ENCODE results near the gene CCDC88C.

Gene CCDC88C

DNA sequence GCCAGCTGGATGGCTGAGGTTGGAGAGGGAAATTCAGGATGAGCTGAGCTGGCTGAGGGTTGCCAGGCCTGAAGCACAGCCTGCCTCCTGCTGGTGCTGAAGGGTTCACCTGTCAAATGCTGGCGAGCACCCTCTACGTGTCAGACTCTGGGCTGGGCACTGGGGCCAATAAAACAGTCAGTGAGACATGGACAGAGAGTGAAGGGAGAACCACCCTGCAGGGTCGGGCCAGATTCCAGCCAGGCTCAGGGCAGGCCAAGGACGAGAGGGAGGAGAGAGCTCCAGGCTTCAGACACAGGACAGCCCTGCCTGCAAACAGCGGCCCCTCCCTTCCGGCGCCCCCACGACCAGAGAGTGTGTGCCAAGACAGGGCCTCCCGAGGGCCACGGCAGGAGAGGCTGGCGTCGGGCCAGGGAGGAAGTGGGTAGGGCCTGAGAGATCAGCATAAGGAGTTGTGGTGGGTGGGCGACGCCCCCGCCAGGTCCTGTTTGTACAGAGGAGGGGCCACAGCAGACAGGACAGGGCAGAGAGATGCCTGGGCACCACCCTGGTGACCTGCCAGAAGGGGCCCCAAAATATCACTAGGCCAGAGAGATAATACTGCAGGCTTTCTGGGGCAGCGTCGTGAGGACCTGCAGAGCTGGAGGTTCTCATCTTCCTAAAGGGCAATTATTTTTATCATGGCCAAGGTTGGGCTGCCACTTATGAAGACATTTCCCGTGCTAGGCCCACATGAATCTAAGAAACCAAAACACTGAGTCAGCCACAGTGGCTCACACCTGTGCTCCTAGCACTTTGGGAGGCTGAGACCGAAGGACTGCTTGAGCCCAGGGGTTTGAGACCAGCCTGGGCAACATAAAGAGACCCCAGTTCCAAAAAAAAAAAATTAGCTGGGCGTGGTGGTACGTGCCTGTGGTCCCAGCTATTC lies 100.0 kb downstream of the CCDC88C start:
- Histone ChIP-seq H3K4ac (ENCODE audit: low read length) (no peak overlapping the region), H3K9ac (ENCODE audit: low read depth, low read length, poor library complexity) (no peak overlapping the region), H3K36me3 (replicated peaks in 1 of 2; ENCODE audit: control insufficient read depth in 2 of 2, insufficient read depth in 2 of 2, low read length in 2 of 2) (peaks cover 85 to 96% of the 10 kb centered on the region in 2 donors), H3K9me3 (replicated peaks in 1 of 2; ENCODE audit: control insufficient read depth in 2 of 2, insufficient read depth in 1 of 2, low read depth in 1 of 2, low read length in 2 of 2) (peaks cover 13 to 31% of the 10 kb centered on the region in 2 donors), H2AK5ac (ENCODE audit: low read depth, low read length) (no peak overlapping the region), H3K4me2 (ENCODE audit: insufficient read depth, low read length, poor library complexity, severe bottlenecking) (no peak overlapping the region), H3K23ac (ENCODE audit: low read depth, low read length, poor library complexity) (no peak overlapping the region), H3K79me1 (ENCODE audit: low read depth, low read length) (peaks cover 13% of the 10 kb centered on the region), H3K18ac (ENCODE audit: low read length) (no peak overlapping the region), H3K27me3 (ENCODE audit: control insufficient read depth in 3 of 3, insufficient read depth in 3 of 3, low read depth in 1 of 3, low read length in 3 of 3) (no peaks in the 10 kb centered on the region), H3K4me1 (ENCODE audit: control insufficient read depth in 2 of 2, insufficient read depth in 1 of 2, low read depth in 1 of 2, low read length in 2 of 2) (no peaks in the 10 kb centered on the region), H2BK12ac (ENCODE audit: low read length) (no peak overlapping the region), H3K14ac (ENCODE audit: low read length) (no peak overlapping the region), H2AFZ (ENCODE audit: low read length) (no peak overlapping the region), H4K91ac (ENCODE audit: low read depth, low read length, poor library complexity) (no peak overlapping the region), H3K4me3 (ENCODE audit: low read length in 2 of 2) (no peak overlapping the region), H2BK5ac (ENCODE audit: low read length) (peak overlapping the region; percentile 57), H3K27ac (replicated peaks; ENCODE audit: low read length) (no peak overlapping the region), H2BK15ac (ENCODE audit: low read length) (no peak overlapping the region), H4K8ac (ENCODE audit: low read depth, low read length) (no peak overlapping the region), H2BK120ac (ENCODE audit: low read depth, low read length) (no peak overlapping the region)
- WGBS, 2 donors (ENCODE audit: extremely low coverage in 2 of 2, insufficient read length in 2 of 2, insufficient replicate concordance in 1 of 2): no CpG with 5 or more reads among the region's 21 CpGs
- no peak for DNase-seq (ENCODE audit: low spot score)

DNA sequence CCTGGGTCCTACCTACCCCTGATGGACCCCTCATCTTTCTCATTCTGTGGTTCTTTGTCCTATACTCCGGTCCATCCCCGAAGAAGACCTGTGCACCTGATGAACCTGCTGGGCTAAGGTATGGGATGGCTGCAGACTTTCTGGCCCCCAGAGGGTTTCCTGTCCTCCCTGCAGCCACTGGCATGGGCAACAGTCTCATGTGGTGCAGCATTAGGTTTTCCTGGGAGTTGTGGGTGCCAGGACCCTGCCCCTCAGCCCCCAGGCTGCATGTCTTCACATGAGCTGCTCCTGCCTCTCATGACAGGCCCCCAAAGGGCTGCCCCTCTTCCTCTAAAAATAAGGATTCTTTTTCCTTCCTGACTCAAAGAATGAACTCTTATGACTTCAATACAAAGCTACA lies 100.9 kb downstream of the CCDC88C start:
- Histone ChIP-seq H3K9ac (ENCODE audit: low read depth, low read length, poor library complexity) (no peak overlapping the region), H3K18ac (ENCODE audit: low read length) (peak overlapping the region; percentile 64), H3K4me3 (ENCODE audit: low read length in 2 of 2) (no peak overlapping the region), H3K14ac (ENCODE audit: low read length) (no peak overlapping the region), H3K27me3 (ENCODE audit: control insufficient read depth in 3 of 3, insufficient read depth in 3 of 3, low read depth in 1 of 3, low read length in 3 of 3) (no peaks in the 10 kb centered on the region), H2AFZ (ENCODE audit: low read length) (no peak overlapping the region), H3K79me1 (ENCODE audit: low read depth, low read length) (peaks cover 13% of the 10 kb centered on the region), H3K36me3 (replicated peaks in 1 of 2; ENCODE audit: control insufficient read depth in 2 of 2, insufficient read depth in 2 of 2, low read length in 2 of 2) (peaks cover 80 to 97% of the 10 kb centered on the region in 2 donors), H2BK15ac (ENCODE audit: low read length) (no peak overlapping the region), H3K9me3 (replicated peaks in 1 of 2; ENCODE audit: control insufficient read depth in 2 of 2, insufficient read depth in 1 of 2, low read depth in 1 of 2, low read length in 2 of 2) (peaks cover 13 to 31% of the 10 kb centered on the region in 2 donors), H4K91ac (ENCODE audit: low read depth, low read length, poor library complexity) (no peak overlapping the region), H2BK120ac (ENCODE audit: low read depth, low read length) (no peak overlapping the region), H3K27ac (replicated peaks; ENCODE audit: low read length) (no peak overlapping the region), H3K4ac (ENCODE audit: low read length) (no peak overlapping the region), H3K4me2 (ENCODE audit: insufficient read depth, low read length, poor library complexity, severe bottlenecking) (no peak overlapping the region), H2AK5ac (ENCODE audit: low read depth, low read length) (no peak overlapping the region), H4K8ac (ENCODE audit: low read depth, low read length) (no peak overlapping the region), H2BK12ac (ENCODE audit: low read length) (no peak overlapping the region), H3K23ac (ENCODE audit: low read depth, low read length, poor library complexity) (no peak overlapping the region), H3K4me1 (ENCODE audit: control insufficient read depth in 2 of 2, insufficient read depth in 1 of 2, low read depth in 1 of 2, low read length in 2 of 2) (no peaks in the 10 kb centered on the region), H2BK5ac (ENCODE audit: low read length) (no peak overlapping the region)
- no peak for DNase-seq (ENCODE audit: low spot score)
- WGBS, 2 donors (ENCODE audit: extremely low coverage in 2 of 2, insufficient read length in 2 of 2, insufficient replicate concordance in 1 of 2): no CpG with 5 or more reads among the region's 2 CpGs

DNA sequence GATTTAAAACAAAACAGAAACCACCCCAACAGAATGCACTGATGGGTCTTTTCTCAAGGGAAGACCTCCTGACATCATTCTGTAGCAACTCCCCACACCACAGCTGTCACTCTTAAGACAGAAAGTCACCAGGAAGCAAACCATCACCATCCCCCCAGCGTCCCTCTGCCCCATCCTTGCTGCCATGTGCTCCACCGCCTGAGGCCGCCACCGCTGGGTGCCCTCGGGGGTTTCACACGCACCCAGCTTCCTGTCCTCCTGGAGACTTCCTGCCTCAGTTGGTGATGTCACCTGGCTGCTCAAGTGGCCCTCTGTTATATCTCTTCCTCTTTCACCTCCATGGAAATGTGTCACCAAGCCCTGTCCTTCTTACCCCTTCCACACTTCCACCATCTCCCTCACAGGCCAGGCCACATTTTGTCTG lies 101.8 kb downstream of the CCDC88C start:
- Histone ChIP-seq H3K79me1 (ENCODE audit: low read depth, low read length) (peaks cover 15% of the 10 kb centered on the region), H3K9me3 (replicated peaks in 1 of 2; ENCODE audit: control insufficient read depth in 2 of 2, insufficient read depth in 1 of 2, low read depth in 1 of 2, low read length in 2 of 2) (peaks cover 13 to 31% of the 10 kb centered on the region in 2 donors), H3K36me3 (replicated peaks in 1 of 2; ENCODE audit: control insufficient read depth in 2 of 2, insufficient read depth in 2 of 2, low read length in 2 of 2) (peaks cover 79 to 97% of the 10 kb centered on the region in 2 donors), H2BK12ac (ENCODE audit: low read length) (no peak overlapping the region), H3K27ac (replicated peaks; ENCODE audit: low read length) (no peak overlapping the region), H3K4me3 (ENCODE audit: low read length in 2 of 2) (no peak overlapping the region), H2BK15ac (ENCODE audit: low read length) (no peak overlapping the region), H3K14ac (ENCODE audit: low read length) (peak overlapping the region; percentile 67), H3K27me3 (ENCODE audit: control insufficient read depth in 3 of 3, insufficient read depth in 3 of 3, low read depth in 1 of 3, low read length in 3 of 3) (no peaks in the 10 kb centered on the region), H3K4me1 (ENCODE audit: control insufficient read depth in 2 of 2, insufficient read depth in 1 of 2, low read depth in 1 of 2, low read length in 2 of 2) (no peaks in the 10 kb centered on the region), H2BK120ac (ENCODE audit: low read depth, low read length) (no peak overlapping the region), H3K23ac (ENCODE audit: low read depth, low read length, poor library complexity) (no peak overlapping the region), H3K18ac (ENCODE audit: low read length) (no peak overlapping the region), H2AK5ac (ENCODE audit: low read depth, low read length) (no peak overlapping the region), H4K91ac (ENCODE audit: low read depth, low read length, poor library complexity) (no peak overlapping the region), H3K9ac (ENCODE audit: low read depth, low read length, poor library complexity) (peak overlapping the region; percentile 57), H3K4me2 (ENCODE audit: insufficient read depth, low read length, poor library complexity, severe bottlenecking) (no peak overlapping the region), H4K8ac (ENCODE audit: low read depth, low read length) (peak overlapping the region; percentile 79), H2AFZ (ENCODE audit: low read length) (no peak overlapping the region), H2BK5ac (ENCODE audit: low read length) (no peak overlapping the region), H3K4ac (ENCODE audit: low read length) (no peak overlapping the region)
- no CpG with 5 or more reads among the region's 6 CpGs for WGBS, 2 donors (ENCODE audit: extremely low coverage in 2 of 2, insufficient read length in 2 of 2, insufficient replicate concordance in 1 of 2)
- no peak for DNase-seq (ENCODE audit: low spot score)

DNA sequence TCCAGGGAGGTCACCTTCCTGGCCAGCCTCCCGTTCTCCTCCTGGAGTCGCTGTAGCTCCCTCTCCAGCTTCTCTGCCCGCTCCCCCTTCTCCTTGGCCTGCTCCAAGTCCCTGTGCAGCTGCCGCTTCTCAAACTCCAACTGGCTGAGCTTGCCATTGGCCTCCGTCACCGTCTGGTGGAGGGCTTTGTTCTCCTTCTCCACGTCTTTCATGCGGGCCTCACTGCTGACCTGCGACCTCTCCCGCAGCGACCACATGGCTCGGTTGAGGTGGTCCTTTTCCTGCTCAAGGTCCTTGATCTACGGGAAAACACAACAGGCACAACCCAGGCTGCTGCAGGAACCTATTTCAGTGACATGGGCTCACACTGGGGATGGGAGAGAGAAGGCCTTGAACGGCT lies 103.8 kb downstream of the CCDC88C start:
- no peak overlapping the region for H4K8ac ChIP-seq (ENCODE audit: low read depth, low read length)
- no peak overlapping the region for H2BK12ac ChIP-seq (ENCODE audit: low read length)
- no peak overlapping the region for H3K9ac ChIP-seq (ENCODE audit: low read depth, low read length, poor library complexity)
- no peak for DNase-seq (ENCODE audit: low spot score)
- H3K4me3 ChIP-seq (ENCODE audit: low read length in 2 of 2): no peak overlapping the region
- no peak overlapping the region for H3K23ac ChIP-seq (ENCODE audit: low read depth, low read length, poor library complexity)
- H3K4me1 ChIP-seq (ENCODE audit: control insufficient read depth in 2 of 2, insufficient read depth in 1 of 2, low read depth in 1 of 2, low read length in 2 of 2): no peaks in the 10 kb centered on the region
- H2BK15ac ChIP-seq (ENCODE audit: low read length): no peak overlapping the region
- peaks cover 13 to 33% of the 10 kb centered on the region in 2 donors for H3K9me3 ChIP-seq (replicated peaks in 1 of 2; ENCODE audit: control insufficient read depth in 2 of 2, insufficient read depth in 1 of 2, low read depth in 1 of 2, low read length in 2 of 2)
- H3K27ac ChIP-seq (replicated peaks; ENCODE audit: low read length): no peak overlapping the region
- no peak overlapping the region for H2BK120ac ChIP-seq (ENCODE audit: low read depth, low read length)
- H2AK5ac ChIP-seq (ENCODE audit: low read depth, low read length): peak overlapping the region; percentile 57
- H4K91ac ChIP-seq (ENCODE audit: low read depth, low read length, poor library complexity): no peak overlapping the region
- no peak overlapping the region for H3K18ac ChIP-seq (ENCODE audit: low read length)
- no peak overlapping the region for H3K4ac ChIP-seq (ENCODE audit: low read length)
- no peak overlapping the region for H3K4me2 ChIP-seq (ENCODE audit: insufficient read depth, low read length, poor library complexity, severe bottlenecking)
- WGBS, 2 donors (ENCODE audit: extremely low coverage in 2 of 2, insufficient read length in 2 of 2, insufficient replicate concordance in 1 of 2): no CpG with 5 or more reads among the region's 14 CpGs
- H3K14ac ChIP-seq (ENCODE audit: low read length): no peak overlapping the region
- H3K79me1 ChIP-seq (ENCODE audit: low read depth, low read length): peaks cover 15% of the 10 kb centered on the region
- H3K27me3 ChIP-seq (ENCODE audit: control insufficient read depth in 3 of 3, insufficient read depth in 3 of 3, low read depth in 1 of 3, low read length in 3 of 3): no peaks in the 10 kb centered on the region
- peak overlapping the region; percentile 72 for H2BK5ac ChIP-seq (ENCODE audit: low read length)
- H2AFZ ChIP-seq (ENCODE audit: low read length): no peak overlapping the region
- peaks cover 74 to 99% of the 10 kb centered on the region in 2 donors for H3K36me3 ChIP-seq (replicated peaks in 1 of 2; ENCODE audit: control insufficient read depth in 2 of 2, insufficient read depth in 2 of 2, low read length in 2 of 2)

All from neuronal stem cell (in vitro differentiated cells).